Stimulated activated CD4-positive, alpha-beta T cell treated with anti-CD3 and anti-CD28 coated beads, Interleukin-4, amount 100 ng/mL, for 4 hours (primary cell): Measurements from ENCODE around the gene IL25.
A peak's percentile ranks its signal among the peaks of the same experiment; 100 is the strongest.
"Not testable (repeated sequence)": the region's sequence is repeated elsewhere in the genome, so short reads cannot be mapped to it uniquely, and the experiment has no call there.

Experiments
- DNase-seq, 2 experiments: peaks; one replicate each; pipeline ENCODE4 v3.0.0-alpha.2; 2020

Gene IL25

GRCh38 chr14:23376482-23377197 is 4.0 kb downstream of the IL25 start, which contains the start of gene CMTM5:
Gene CMTM5 (plus strand): TSS chr14:23377046. CDS start chr14:23377252, 206 bp downstream.
- DNase-seq, result no peak

DNA sequence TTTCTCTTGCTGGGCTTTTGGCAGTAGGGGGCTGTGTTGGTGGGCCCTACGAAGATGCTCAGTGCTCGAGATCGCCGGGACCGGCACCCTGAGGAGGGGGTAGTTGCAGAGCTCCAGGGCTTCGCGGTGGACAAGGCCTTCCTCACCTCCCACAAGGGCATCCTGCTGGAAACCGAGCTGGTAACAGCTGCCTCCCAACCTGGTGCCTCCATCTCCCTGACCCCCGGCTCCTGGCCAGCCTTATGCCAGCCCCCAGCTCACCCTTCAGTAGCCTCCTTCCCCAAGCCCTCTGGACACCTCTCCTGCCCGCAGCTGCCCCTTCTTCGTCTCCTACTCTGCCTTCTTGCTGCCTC is 4.6 kb downstream of the IL25 start:
- no peak for DNase-seq

DNA sequence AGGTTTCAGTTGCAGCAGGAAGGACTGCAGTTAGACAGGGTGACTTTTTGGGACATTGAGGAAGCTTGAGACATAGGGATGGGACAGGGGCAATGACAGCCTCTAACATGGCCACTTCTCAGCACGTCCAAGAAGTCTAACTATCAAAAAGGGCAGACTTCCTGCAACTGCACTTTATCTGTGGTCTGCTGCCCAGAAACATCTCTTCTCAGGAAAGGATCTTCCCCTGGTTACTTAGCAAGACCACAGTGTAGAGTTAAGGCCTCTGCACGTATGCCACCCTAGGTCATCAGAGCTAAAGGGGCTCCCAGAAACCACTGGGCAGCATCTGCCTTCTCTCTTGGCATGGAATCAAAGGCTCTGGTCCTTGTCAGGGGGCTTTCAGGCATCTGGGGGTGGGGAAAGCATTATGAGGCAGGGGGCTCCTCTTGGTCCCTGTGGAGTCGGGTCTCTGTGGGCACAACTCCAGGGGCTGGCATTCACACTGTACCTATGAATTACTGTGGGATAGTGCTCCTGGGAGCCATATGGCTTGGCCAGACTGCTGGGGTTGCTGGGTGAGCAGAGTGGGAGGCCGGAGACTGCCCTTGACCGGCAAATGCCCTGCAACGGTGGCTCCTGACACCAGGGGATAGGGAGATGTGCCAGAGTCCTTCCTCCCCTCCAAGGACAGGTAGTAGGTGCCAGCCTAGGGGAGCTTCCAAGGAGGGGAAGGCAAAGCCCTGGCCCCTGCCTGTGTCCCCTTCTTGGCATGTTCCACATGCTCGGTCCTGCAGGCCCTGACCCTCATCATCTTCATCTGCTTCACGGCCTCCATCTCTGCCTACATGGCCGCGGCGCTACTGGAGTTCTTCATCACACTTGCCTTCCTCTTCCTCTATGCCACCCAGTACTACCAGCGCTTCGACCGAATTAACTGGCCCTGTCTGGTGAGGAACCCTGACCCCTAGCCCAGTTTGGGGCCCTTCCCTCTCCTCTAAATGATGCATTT is 5.3 kb downstream of the IL25 start:
- no peak for DNase-seq

DNA sequence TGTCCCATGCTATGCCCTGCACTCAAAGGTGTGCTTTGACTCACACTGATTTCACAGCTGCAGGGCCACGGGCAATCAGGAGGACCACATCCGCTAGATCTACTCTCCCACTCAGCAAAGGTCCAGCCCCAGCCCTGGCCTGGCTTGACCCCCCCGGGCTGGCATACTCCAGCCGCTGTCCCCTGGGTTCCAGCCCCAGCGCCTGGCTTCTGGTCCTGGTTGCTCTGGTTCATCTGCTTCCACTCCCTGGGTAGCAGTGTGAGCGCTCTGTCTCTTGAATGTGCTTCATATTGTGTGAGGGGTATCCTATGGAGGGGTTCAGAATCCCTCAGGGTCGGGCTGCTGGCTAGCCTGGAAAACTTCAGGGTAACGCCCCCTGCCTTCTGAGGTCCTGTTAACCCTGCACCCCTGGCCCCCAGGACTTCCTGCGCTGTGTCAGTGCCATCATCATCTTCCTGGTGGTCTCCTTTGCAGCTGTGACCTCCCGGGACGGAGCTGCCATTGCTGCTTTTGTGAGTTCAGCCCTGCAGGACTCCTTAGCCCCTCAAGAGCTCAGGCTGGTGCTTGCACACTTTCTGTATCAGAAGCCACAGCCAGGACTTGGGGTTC is 6.1 kb downstream of the IL25 start:
- DNase-seq, result no peak

DNA sequence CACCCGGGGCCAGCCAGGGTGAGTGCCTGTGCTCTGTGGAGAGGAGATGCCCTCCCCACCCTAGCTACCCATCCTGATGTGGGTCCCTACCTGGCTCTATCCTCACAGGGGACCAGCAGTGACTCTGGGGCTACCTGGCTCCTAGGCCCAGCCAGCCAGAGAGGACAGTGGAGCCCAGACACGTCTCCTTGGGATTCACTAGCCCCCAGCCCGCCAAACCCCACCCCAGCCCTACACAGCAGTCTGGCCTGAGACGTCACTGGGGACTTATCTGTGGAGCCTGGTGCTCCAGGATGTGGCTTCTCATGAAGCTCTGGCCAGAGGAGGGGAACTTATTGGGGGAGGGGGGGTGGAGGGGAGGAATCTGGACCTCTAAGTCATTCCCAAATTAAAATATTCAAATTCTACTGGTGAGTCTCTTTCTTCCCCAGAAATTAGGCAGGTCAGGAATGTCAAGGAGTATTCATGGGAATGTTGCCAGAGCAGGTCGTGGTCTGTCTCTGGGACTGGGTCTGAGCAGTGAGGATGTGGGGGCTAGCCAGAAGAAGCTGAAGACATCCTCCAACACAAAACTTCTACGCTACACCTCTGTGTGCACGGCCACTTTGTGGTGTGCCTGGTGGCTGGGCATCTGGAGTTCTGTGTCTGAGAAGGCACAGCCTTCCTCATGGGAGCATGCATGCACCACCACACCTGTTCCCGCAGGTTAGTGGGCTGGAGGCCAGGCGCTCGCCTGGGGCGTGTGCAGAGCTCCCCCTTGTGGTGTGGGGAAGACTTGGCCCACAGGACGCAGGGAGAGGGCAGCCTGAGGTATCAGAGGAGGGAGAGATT is 7.0 kb downstream of the IL25 start:
- DNase-seq, result peak; percentile 58 to 61

GRCh38 chr14:23380197-23380914 is 7.7 kb downstream of the IL25 start:
- DNase-seq, result no peak

- DNase-seq, result no peak
Observed at GRCh38 chr14:23380976-23381375, 8.4 kb downstream of the IL25 start.

GRCh38 chr14:23381871-23382270 is 9.3 kb downstream of the IL25 start:
- DNase-seq, result no peak

DNA sequence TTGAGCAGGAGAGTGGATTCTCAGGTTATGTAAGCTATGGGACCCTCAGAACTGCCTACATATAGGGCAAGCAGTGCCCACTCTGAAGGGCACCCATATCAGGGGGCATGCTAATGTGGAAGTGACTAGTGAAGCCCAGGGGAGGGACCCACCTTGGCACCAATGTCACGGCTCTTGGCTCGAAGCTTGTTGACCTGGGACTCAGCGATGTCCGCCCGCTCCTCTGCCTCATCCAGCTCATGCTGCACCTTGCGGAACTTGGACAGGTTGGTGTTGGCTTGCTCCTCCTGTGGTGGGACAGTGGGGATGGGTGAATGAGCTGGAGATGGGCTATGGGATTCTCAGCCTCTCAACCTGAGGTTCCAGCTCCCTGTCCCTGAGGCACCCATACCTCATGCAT is 9.7 kb downstream of the IL25 start:
- no peak for DNase-seq

DNA sequence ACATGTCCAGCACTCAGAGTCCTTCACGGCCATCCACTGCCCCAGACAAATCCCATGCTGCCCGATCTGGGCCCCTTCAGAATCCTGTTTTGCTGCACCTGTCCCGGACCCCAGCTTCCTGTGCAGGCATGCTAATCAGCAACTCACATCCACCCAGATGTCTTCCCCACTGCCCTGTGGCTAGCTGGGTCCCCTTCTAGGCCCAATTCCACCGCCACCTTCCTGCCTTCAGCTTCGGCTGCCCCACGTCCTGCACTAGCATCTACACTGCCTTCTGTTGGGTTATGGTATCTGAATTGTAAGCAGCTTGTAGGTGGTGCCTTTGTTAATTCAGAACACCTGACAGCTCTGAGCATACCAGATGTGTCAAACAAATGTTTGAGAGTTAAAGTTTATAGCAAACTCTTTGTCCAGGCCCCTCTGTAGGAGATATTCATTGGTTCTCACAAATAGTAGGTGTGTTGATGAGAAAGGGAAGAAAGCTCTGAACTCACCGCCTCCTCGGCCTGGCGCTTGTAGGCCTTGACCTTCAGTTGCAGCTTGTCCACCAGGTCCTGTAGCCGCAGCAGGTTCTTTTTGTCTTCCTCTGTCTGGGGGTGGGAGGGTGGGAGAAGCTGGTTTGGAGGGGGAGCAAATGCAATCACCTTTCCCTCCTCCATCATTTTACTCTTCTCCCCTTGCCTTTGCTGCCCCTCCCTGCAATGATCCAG is 10.3 kb downstream of the IL25 start:
- no peak for DNase-seq

- DNase-seq, result no peak
Observed at GRCh38 chr14:23384364-23385080, 11.9 kb downstream of the IL25 start.

DNA sequence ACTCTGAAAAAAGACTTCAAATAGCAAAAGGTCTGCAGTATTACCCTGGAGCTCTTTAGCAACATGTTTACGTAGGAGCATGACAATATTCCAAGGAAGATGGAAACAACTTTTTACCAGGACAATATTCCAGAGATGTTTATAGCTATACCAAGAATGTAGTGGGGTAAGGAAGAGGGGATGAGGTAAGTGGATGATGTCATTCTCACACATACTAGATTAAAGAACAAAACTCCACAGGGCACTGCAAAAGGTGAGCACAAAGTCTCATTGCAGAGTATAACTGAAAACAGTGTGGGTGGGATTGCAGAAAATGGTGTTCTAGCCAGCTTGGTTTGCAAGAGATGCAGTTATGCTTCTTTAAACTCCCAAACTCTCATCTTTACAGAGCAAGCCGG is 12.6 kb downstream of the IL25 start:
- no peak for DNase-seq

- DNase-seq, result no peak
Observed at GRCh38 chr14:23385642-23386265, 13.1 kb downstream of the IL25 start.

- not testable (repeated sequence) for DNase-seq
Observed at GRCh38 chr14:23386266-23386657, 13.7 kb downstream of the IL25 start.

DNA sequence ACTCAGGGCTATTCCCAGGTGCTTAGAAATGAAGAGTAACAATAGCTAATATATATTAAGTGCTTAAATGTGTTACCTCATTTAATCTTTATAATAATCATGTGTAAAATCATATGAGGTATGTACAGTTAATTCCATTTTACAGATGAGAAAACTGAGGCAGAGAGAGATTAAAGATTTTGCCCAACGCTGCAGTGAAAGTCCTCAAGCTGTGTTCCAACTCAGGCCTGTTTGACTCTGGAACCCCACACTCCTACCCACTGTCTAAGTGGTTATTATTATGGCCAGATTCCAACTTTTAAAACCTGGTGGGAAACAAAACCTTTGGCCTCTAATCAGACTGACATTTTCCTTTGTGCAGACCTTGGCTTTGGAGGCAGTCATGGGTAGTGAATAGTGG is 14.4 kb downstream of the IL25 start:
- no peak for DNase-seq

GRCh38 chr14:23387916-23388882 is 15.6 kb downstream of the IL25 start:
- no peak for DNase-seq

- DNase-seq, result no peak
Observed at GRCh38 chr14:23388996-23389395, 16.4 kb downstream of the IL25 start.

- no peak for DNase-seq
Observed at GRCh38 chr14:23389396-23389795, 16.8 kb downstream of the IL25 start.

DNA sequence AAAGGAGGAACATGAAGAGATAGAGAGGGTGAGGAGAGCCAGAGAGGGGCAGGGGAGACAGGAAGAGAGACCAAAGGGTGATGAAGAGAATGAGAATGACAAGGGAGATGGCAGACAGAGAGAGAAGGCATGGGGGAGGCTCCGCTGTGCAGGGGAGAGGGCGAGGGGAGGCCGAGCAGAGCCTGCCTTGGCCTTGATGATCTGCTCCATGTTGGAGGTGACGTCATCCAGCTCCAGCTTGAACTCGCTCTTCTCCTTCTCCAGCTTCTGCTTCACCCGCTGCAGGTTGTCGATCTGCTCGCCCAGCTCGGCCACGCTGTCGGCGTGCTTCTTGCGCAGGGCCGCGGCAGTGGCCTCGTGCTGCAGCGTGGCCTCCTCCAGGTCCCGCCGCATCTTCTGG is 17.3 kb downstream of the IL25 start:
- not testable (repeated sequence) for DNase-seq
